Muscle of leg (tissue), 11 donors: ENCODE measurements around the gene TFF1. TPM values are rescaled to one million over a fixed set of nuclear protein-coding genes. Genes with fewer than 3 reads are reported as not detected.

Source experiments
- DNase-seq: peaks from one replicate; pipeline ENCODE4 v3.0.0; 2013
- H3K27ac ChIP-seq: one replicate; pipeline ENCODE4 v1.5.1; 2013; ENCODE audit warnings: mild to moderate bottlenecking, low read length, control low read depth
- H3K27me3 ChIP-seq: one replicate; pipeline ENCODE4 v1.6.1; 2013; ENCODE audit warnings: low read length; ENCODE audit not compliant: control insufficient read depth, insufficient read depth
- H3K36me3 ChIP-seq: one replicate; pipeline ENCODE4 v1.6.1; 2013; ENCODE audit warnings: low read length; ENCODE audit not compliant: control insufficient read depth, insufficient read depth
- H3K4me1 ChIP-seq: one replicate; pipeline ENCODE4 v1.6.1; 2013; ENCODE audit warnings: low read length; ENCODE audit not compliant: control insufficient read depth, insufficient read depth
- H3K4me3 ChIP-seq: one replicate; pipeline ENCODE4 v1.5.1; 2013; ENCODE audit warnings: low read length, control low read depth
- H3K9me3 ChIP-seq: replicated peaks from 2 replicates; pipeline ENCODE4 v1.6.1; 2013; ENCODE audit warnings: low read depth, low read length; ENCODE audit not compliant: control insufficient read depth
- WGBS: methylation state at CpG from one replicate; pipeline ENCODE4 v1.1.5; 2013; ENCODE audit warnings: missing lambda C conversion rate; ENCODE audit not compliant: insufficient coverage; 5-methylcytosine and 5-hydroxymethylcytosine counted together
- polyA plus RNA-seq, 8 donors: library from polyadenylated mRNA; unstranded; fragments of 120-200 nt; gene quantifications; one replicate each; pipeline versions ENCODE4 v1.2.1 to v1.2.3, GENCODE V29; 2013; ENCODE audit warnings: inconsistent platforms in 1 of 8, low replicate concordance in 1 of 8; ENCODE audit not compliant: insufficient read length in 8 of 8, insufficient read depth in 1 of 8
- total RNA-seq: library from RNA; stranded (reverse); fragments of 120-200 nt; gene quantifications from one replicate; pipeline ENCODE4 v1.2.4, GENCODE V29; 2013

TFF1 gene
- total and polyA plus RNA-seq, 9 donors: 0.54 to 1.3 TPM; not detected in 7

DNA sequence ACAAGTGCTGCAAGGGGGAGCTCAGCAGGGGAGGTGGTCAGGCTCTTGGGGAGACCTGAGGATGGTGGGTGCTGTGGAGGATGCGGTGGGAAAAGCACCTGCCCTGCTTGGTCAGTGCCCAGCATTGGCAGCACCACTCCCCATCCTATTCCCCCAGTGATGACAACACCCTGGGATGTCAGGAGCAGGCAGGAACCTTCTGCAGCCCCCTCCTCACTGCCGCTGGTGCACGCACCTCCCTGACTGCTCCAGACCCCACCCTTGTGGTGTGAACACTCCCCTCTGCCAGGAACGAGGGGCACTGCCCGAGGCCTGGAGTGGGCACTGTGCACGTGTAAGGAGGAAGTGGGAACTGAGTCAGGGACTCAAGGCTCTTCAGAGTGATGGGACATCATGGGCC, 17.0 kb upstream of the TFF1 start:
- WGBS: 75% methylated on average over 1 of the region's 6 CpGs
- Histone ChIP-seq H3K36me3 (no peaks in the 10 kb centered on the region), H3K9me3 (peaks cover 10% of the 10 kb centered on the region), H3K27me3 (peaks cover 5% of the 10 kb centered on the region), H3K27ac (no peak overlapping the region), H3K4me1 (no peaks in the 10 kb centered on the region), H3K4me3 (no peak overlapping the region)
- DNase-seq: no peak

DNA sequence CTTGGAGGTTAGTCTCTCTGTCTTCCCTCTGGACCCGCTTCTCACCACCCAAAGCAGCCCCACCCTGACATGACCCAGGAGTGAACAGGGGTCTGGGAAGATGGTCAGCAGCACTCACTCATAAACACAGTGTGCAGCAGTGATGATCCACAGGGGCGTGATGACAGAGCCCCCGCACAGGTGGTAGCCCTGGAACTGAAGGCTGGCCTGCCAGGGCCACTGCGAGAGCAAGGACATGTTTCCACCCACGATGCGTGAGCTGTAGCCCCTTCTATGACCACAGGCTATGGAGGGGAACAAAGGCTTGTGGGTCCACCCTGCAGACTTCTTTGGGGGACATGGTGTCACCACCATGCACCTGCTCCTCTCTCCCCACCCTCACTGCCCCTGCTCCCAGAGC, 16.6 kb upstream of the TFF1 start:
- no peak for DNase-seq
- Histone ChIP-seq H3K36me3 (no peaks in the 10 kb centered on the region), H3K27me3 (peaks cover 5% of the 10 kb centered on the region), H3K27ac (no peak overlapping the region), H3K9me3 (peaks cover 10% of the 10 kb centered on the region), H3K4me3 (no peak overlapping the region), H3K4me1 (no peaks in the 10 kb centered on the region)
- WGBS: 93% methylated on average over 5 of the region's 6 CpGs

DNA sequence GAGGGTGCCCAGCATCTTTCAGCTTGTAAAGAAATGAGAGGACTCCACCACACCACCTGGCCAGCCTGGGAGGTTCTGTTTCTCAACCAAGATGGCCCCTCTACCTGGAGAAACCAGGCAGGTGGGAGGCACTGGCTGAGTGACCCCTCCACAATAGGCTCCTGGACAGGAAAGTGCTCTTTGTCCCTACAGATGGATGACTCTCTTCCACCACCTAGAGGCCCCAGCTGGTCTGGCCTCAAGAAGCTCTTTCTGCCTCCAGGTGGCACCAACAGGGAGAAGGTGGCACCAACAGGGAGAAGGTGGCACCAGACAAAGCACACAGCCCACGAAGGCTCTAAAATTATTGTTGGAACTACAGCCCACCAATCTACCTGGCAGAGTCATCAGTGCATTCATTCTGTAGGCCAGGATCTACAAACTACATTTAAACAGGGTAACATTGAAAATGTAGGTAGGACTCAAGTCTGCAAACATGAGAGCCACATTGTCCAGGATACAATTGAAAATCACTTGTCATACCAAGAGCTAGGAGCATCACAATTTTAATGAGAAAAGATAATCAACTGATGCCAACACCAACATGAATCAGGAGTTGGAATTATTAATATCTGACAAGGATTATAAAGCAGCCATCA, 15.1 kb upstream of the TFF1 start:
- H3K27me3 ChIP-seq: peaks cover 7% of the 10 kb centered on the region
- no peak overlapping the region for H3K27ac ChIP-seq
- no peaks in the 10 kb centered on the region for H3K4me1 ChIP-seq
- no peaks in the 10 kb centered on the region for H3K36me3 ChIP-seq
- WGBS: no CpG with 5 or more reads among the region's 1 CpG
- DNase-seq: peak; percentile 14
- no peak overlapping the region for H3K4me3 ChIP-seq
- H3K9me3 ChIP-seq: peaks cover 10% of the 10 kb centered on the region

DNA sequence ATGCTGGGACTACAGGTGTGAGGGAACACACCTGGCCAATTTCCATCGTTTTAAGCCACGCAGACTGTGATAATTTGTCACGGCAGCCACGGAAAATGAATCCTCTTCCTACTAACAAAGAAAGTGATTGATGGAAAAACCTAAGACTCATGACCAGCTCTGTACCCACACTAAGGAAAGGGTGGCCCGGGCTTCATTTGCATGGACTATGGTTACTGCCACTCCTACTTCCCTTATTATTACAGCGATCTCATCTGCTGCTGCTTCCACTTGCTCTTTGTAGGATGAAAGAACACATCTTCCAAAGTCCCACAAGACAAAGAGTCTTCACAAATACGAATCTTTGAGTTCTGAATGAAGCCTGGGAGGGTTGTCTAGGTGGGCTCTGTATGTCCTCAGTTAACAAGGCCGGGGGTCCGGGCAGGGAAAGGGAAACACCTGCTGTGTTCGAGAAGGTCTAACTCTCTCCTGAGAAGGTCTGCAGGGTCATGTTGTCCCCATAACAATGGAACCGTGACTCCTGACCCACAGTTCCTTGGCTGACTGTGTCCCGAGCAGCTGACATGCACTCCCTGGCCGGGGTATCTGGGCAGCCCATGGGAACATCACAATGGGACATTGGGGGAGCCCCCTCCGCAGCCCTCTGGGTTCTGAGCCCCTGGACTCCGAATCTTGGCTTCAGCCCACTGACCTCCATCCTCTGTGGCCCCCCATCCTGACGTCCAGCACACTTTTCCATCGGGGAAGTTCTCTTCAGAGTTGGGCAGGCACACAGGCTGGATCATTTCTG, 13.3 kb upstream of the TFF1 start:
- H3K4me1 ChIP-seq: no peaks in the 10 kb centered on the region
- DNase-seq: no peak
- 83% methylated on average over 10 of the region's 17 CpGs for WGBS
- H3K36me3 ChIP-seq: no peaks in the 10 kb centered on the region
- H3K4me3 ChIP-seq: no peak overlapping the region
- H3K27me3 ChIP-seq: peaks cover 14% of the 10 kb centered on the region
- H3K9me3 ChIP-seq: peaks cover 10% of the 10 kb centered on the region
- H3K27ac ChIP-seq: no peak overlapping the region

DNA sequence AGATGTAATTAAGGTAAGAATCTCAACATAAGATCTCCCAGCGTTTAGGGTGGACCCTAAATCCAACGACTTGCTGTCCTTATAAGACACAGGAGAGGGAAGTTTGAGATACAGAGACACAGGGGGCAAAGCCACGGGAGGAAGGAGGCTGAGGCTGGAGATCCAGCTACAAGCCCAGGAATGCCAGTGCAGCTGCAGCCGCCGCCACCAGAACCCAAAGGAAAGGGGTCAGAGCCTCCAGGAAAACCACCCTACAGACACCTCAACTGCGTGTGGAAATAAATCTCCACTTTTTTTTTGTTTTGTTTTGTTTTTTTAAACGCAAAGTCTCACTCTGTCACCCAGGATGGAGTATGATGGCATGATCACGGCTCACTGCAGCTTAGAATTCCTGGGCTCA, 12.1 kb upstream of the TFF1 start:
- Histone ChIP-seq H3K27ac (no peak overlapping the region), H3K4me1 (no peaks in the 10 kb centered on the region), H3K9me3 (peaks cover 10% of the 10 kb centered on the region), H3K4me3 (no peak overlapping the region), H3K36me3 (no peaks in the 10 kb centered on the region), H3K27me3 (peaks cover 17% of the 10 kb centered on the region)
- 70% methylated on average over 4 of the region's 8 CpGs for WGBS
- no peak for DNase-seq

DNA sequence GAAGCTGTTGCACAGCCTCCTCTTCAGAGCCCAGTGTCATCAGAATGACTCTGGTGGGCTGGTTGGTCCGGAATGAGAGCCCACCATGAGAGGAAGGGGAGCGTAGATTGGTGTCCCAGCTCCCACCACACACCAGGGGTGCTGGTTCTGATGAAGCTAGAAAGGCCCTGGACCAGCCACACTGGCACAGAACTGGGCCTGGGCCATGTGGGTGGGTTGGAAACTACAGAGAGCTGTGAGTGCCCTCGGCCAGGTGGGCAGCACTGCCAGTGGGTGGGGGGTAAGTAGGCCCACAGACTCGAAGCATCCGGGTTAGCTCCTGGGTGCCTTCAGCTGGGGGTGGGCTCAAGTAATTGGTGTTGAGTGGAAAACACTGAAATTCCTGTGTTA, 11.6 kb upstream of the TFF1 start:
- Histone ChIP-seq H3K4me3 (no peak overlapping the region), H3K9me3 (peaks cover 10% of the 10 kb centered on the region), H3K27me3 (peaks cover 17% of the 10 kb centered on the region), H3K4me1 (no peaks in the 10 kb centered on the region), H3K27ac (no peak overlapping the region), H3K36me3 (no peaks in the 10 kb centered on the region)
- no peak for DNase-seq
- 70% methylated on average over 2 of the region's 5 CpGs for WGBS

DNA sequence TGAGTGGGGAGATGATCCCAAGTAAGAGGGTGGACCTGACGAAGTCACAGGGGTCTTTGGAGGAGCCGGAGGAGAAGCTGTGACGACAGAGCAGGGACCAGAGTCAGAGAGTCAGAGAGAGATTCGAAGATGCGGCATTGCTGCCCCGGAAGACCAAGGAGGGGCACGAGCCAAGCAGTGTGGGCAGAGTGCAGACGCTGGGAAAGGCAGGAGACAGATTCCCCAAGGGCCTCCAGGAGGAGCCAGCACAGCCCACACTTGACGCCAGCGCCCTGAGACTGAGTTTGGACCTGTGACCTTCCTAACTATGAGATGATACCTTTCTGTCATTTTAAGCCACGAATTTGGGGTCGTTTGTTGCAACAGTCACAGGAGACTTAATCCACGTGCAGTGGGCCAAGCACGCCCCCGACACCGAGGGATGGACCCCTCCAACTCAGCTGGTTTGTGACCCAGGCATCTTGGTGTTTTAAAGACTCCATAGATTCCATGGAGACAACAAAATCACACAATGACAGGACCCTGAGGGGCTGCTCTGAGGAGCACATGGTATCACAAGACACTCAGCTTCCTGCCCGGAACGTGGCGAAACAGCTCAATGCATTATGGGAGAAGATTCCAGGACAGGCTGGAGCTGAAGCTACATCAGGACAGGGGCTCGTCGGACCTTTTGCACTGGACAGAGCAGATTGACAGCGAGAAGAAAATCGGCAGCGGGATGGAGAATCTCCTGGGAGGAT, 11.0 kb upstream of the TFF1 start:
- 74% methylated on average over 24 of the region's 24 CpGs for WGBS

DNA sequence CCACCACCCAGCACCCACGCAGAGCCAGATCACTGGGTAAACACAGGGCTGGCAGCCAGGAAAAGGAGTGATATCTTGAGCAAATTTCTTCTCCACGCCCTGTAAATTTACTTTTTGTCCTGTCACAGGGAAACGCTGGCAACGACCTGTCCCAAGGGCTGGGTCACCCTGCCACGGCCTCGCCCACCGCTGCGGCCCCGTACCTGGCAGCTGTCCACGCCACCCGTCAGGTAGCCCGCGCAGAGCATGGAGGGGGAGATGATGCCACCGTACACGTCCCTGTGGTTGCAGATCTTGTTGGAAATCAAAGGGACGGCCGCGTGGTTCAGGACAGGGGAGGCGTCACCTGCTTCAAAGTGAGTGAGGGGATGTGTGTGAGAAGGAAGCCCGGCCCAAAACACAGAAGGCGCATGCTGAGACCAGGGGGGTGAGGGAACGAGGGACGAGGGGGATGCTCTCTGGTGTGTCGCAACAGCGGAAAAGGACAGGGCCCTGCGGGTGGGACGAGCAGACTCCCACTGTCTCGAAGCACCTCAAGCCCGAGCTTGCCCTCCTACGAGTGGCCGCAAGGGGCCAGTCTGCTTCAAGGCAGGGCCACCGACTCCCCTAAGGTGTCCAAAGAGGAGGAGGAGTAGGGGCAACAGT, 10.1 kb upstream of the TFF1 start:
- H3K4me3 ChIP-seq: no peak overlapping the region
- peaks cover 2% of the 10 kb centered on the region for H3K9me3 ChIP-seq
- WGBS: 77% methylated on average over 31 of the region's 32 CpGs
- no peaks in the 10 kb centered on the region for H3K4me1 ChIP-seq
- H3K36me3 ChIP-seq: no peaks in the 10 kb centered on the region
- H3K27ac ChIP-seq: no peak overlapping the region
- H3K27me3 ChIP-seq: peaks cover 17% of the 10 kb centered on the region
- DNase-seq: no peak

More for the DNA sequence above, 11.0 kb upstream of the TFF1 start:
- Histone ChIP-seq H3K4me3 (no peak overlapping the region), H3K4me1 (no peaks in the 10 kb centered on the region), H3K27me3 (peaks cover 17% of the 10 kb centered on the region), H3K36me3 (no peaks in the 10 kb centered on the region), H3K27ac (no peak overlapping the region), H3K9me3 (peaks cover 10% of the 10 kb centered on the region)
- DNase-seq: no peak

DNA sequence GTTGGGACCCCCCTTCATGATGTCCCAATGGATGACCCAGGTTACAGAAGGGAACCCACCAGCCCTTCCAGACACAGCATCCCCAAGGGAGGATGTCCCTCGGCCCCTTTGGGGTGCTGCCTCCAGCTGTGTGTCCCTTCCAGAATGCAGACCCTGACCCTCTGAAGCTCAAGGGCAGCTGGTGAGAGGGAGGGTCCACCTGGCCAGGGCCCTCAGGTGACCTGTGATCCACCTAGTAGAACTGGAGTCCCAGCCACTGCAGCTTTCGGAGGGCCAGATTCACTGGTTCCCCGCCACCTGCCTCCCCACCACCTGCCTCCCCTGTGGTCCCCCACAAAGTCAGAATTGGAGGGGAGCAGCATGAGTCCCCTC, 9.6 kb upstream of the TFF1 start:
- Histone ChIP-seq H3K27me3 (peaks cover 14% of the 10 kb centered on the region), H3K4me1 (no peaks in the 10 kb centered on the region)
- 81% methylated on average over 3 of the region's 3 CpGs for WGBS

DNA sequence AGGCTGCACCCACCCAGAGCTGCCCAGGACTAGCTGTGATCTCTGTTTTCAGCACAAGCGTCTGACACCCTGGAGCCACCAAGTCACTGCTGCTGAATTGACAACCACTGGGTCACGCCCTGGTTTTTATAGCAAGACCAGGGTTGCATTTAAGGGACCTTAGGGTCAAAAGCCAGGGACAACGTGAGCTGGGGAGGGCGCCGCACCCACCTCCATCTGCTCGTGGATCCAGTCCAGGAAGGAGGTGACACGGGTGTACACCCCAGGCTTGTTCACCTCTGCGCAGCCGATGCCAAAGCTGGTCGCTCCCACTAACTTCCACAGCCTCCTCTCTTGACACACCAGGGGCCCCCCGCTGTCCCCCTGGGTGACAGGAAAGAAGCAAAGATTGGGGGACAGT, 9.2 kb upstream of the TFF1 start:
- WGBS: 49% methylated on average over 8 of the region's 11 CpGs
- peaks cover 14% of the 10 kb centered on the region for H3K27me3 ChIP-seq
- no peak overlapping the region for H3K4me3 ChIP-seq
- DNase-seq: no peak
- H3K36me3 ChIP-seq: no peaks in the 10 kb centered on the region
- H3K27ac ChIP-seq: no peak overlapping the region
- no peaks in the 10 kb centered on the region for H3K4me1 ChIP-seq
- no peaks in the 10 kb centered on the region for H3K9me3 ChIP-seq

More for the DNA sequence above, 9.6 kb upstream of the TFF1 start:
- no peaks in the 10 kb centered on the region for H3K9me3 ChIP-seq
- no peaks in the 10 kb centered on the region for H3K36me3 ChIP-seq
- no peak overlapping the region for H3K27ac ChIP-seq
- no peak overlapping the region for H3K4me3 ChIP-seq
- no peak for DNase-seq
